Skin epidermis (tissue), 12 donors: ENCODE measurements around the gene GFOD2.

Experiments
- H3K27ac ChIP-seq, 21 experiments: fragments of 200-600 bp; sonication (generic) in 11 of 21; one replicate each; pipeline ENCODE4 v1.5.0; 2020; ENCODE audit warnings: mild to moderate bottlenecking in 3 of 21, inconsistent platforms in 2 of 21, moderate library complexity in 2 of 21
- H3K4me3 ChIP-seq, 7 experiments: fragments of 200-600 bp; sonication (generic) in 2 of 7; one replicate each; pipeline ENCODE4 v1.5.0; 2020; ENCODE audit warnings: inconsistent platforms in 2 of 7, mild to moderate bottlenecking in 2 of 7, moderate library complexity in 1 of 7

The GFOD2 gene

DNA sequence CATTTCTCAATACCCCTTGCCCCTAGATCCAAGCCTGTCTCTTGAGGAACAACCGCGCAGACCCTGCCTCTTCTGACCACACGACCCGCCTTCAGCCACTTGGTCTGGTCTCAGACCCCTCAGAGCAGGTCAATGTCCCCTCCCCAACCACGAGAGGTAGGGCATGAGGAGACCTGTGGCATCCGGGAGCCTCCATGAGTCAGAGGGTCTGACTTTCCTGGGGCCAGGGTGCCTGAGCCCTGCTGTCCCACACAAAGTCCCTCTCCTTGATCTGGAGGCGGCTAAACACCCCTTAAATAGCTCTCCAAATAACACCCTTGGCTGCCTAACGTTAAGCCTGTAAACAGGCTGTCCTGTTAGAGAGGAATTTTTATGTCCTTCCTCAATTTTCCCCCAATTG, 69.1 kb downstream of the GFOD2 start:
- no peak overlapping the region for H3K27ac ChIP-seq
- no peak overlapping the region for H3K4me3 ChIP-seq

DNA sequence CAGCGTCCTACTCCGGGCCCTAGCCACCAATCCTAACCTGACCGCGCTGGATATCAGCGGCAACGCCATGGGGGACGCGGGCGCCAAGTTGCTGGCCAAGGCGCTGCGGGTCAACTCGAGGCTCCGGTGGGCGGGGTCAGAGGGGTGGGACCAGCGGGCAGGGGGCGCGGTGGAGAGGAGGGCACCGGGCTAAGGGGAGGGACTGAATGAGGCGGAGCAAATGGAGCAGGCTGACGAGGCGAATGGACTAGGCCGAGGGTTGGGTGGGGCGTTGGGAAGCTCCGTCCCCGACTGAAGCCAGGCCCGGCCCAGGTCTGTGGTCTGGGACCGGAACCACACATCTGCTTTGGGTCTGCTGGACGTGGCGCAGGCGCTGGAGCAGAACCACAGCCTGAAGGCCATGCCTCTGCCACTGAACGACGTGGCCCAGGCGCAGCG, 69.6 kb downstream of the GFOD2 start:
- H3K27ac ChIP-seq: no peak overlapping the region
- H3K4me3 ChIP-seq: no peak overlapping the region

GRCh38 chr16:67648764-67649407, 70.2 kb downstream of the GFOD2 start:
- Histone ChIP-seq H3K27ac (no peak overlapping the region), H3K4me3 (no peak overlapping the region)

DNA sequence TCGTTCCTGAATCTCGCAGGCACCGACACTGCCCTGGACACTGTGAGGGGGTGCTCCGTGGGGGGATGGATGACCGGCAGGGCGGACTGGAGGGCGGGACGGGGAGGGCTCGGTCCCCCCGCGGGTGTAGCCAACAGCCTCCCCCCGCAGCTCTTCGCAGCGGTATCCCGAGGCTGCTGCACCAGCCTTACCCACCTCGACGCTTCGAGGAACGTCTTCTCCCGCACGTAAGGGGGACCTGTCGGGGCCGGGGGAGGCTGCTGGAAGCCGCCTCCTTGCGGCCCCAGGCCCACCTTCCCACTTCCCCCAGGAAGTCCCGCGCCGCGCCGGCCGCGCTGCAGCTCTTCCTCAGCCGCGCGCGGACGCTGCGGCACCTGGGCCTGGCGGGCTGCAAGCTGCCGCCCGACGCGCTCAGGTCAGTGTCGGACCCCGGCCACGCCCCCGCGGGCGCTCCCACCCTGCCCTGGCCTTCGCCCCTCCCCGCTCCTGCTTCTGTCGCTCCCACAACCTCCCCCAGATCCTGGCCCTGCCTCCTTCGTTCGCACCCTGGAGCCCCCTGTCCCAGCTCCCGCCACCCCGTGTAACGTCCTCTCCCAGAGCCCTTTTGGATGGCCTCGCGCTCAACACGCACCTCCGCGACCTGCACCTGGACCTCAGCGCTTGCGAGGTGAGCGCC, 70.9 kb downstream of the GFOD2 start:
- no peak overlapping the region for H3K27ac ChIP-seq
- H3K4me3 ChIP-seq: no peak overlapping the region

DNA sequence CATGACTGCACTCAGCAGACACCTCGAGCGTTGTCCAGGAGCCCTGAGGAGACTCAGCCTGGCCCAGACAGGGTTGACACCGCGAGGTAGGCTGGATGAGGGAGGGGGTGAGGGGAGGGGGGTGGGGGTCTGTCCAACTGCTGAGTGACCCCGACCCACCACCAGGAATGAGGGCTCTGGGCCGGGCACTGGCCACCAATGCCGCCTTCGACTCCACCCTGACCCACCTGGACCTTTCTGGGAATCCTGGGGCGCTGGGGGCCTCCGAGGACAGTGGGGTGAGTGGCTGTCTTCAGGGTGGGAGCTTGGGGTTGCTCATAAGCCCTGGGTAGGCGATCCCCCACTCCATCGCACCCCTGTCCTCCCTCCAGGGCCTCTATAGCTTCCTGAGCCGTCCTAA, 71.4 kb downstream of the GFOD2 start:
- Histone ChIP-seq H3K27ac (no peak overlapping the region), H3K4me3 (no peak overlapping the region)

DNA sequence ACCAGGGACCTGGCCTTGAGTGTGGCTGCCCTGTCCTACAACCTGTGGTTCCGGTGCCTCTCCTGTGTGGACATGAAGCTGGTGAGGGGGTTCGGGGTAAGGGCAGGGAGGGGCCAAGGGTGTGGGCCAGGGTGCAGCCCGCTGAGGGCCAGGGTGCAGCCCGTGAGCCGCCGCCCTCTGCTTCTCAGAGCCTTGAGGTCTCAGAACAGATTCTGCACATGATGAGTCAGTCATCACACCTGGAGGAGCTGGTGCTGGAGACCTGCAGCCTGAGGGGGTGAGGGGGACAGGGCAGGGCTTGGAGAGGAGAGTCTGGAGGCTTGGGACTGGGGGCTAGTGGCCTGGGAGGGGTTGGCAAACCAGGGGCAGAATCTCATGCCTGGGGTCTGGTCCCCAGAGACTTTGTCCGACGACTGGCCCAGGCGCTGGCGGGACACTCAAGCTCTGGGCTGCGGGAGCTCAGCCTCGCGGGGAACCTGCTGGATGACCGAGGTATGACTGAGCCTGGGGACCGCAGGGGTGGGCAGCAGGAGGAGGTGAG, 71.9 kb downstream of the GFOD2 start:
- no peak overlapping the region for H3K4me3 ChIP-seq

GRCh38 chr16:67645397-67646121, 73.6 kb downstream of the GFOD2 start:
- H3K27ac ChIP-seq: peak overlapping the region in 17 of 21 experiments; percentile 4 to 90 (median 66)
- H3K4me3 ChIP-seq: peak overlapping the region; percentile 29 to 45 (median 35)

More for the DNA sequence above, 71.9 kb downstream of the GFOD2 start:
- no peak overlapping the region for H3K27ac ChIP-seq

GRCh38 chr16:67644038-67644437, 75.1 kb downstream of the GFOD2 start:
- Histone ChIP-seq H3K27ac (no peak overlapping the region), H3K4me3 (no peak overlapping the region)

GRCh38 chr16:67641779-67642708, 77.1 kb downstream of the GFOD2 start:
- Histone ChIP-seq H3K4me3 (no peak overlapping the region), H3K27ac (no peak overlapping the region)

DNA sequence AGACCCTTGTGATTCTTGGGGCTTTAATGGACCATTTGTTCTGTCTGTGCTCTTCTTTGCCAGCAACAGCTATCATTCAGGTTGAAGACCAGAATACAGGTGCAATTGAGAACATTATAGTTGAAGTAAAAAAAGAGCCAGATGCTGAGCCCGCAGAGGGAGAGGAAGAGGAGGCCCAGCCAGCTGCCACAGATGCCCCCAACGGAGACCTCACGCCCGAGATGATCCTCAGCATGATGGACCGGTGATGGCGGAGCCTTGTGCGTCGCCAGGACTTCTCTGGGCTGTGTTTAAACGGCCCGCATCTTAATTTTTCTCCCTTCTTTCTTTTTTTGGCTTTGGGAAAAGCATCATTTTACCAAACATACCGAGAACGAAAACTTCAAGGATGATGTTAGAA, 81.5 kb downstream of the GFOD2 start:
- H3K27ac ChIP-seq: no peak overlapping the region
- no peak overlapping the region for H3K4me3 ChIP-seq

DNA sequence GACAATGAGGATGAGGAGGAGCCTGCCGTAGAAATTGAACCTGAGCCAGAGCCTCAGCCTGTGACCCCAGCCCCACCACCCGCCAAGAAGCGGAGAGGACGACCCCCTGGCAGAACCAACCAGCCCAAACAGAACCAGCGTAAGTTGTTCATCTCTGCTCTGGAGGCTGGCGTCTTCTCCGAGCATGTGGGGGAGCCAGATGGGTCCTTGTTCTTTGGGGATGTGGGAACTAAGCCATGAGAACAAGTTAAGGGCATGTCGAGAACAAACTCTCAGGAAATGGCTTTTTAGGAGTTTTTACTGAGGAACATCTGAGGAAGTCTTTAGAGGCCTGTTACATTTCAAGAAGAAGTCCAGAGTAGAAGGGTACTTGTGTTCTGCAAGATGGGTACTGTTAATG, 82.4 kb downstream of the GFOD2 start:
- H3K4me3 ChIP-seq: no peak overlapping the region
- no peak overlapping the region for H3K27ac ChIP-seq

DNA sequence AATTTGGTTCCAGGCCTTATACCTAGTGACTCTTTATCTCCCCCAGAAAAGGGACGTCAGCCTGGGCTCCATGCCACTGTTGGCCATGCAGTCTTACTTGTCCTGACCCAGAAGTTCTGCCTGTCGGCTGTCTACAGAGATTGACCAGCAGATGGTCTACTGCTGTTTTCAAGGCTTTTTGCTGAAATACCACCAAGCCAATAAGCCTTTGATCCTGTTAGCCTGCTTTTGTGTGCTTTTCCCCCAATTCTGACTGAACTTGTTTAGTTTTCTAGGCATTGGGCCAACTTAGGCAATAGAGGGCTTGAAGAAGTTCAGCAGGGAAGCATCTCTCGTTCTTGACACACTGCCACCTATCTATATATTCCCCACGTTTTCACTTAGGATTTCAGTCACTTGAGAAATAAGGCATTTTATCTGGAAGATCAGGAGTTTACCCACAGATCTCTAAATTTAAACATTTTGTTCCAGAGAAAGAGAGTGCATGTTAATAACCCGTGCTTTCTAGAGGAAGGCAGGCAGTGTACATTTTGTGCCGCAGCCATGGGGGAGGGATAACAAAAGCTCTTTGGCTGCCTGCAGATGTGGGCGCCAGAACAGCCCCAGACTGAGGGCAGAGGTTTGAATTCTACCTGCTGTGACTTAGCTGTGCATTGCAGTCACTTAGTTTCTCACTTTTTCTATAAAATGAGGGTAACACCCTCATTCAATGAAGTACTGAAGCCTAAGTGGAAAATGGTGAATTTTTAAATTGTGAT, 86.5 kb downstream of the GFOD2 start:
- H3K27ac ChIP-seq: no peak overlapping the region
- no peak overlapping the region for H3K4me3 ChIP-seq

DNA sequence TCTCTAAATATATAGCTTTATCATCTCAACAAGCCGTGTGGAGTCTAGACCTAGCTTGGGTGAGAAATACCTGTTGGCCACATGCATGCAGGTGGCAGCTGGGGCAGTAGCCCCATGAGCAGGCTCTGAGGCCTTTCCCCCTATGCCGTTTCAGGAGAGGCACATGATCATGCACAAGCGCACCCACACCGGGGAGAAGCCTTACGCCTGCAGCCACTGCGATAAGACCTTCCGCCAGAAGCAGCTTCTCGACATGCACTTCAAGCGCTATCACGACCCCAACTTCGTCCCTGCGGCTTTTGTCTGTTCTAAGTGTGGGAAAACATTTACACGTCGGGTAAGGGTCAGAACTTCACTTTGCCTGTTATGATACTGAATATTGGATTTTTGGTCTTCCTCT, 90.9 kb downstream of the GFOD2 start:
- no peak overlapping the region for H3K4me3 ChIP-seq
- no peak overlapping the region for H3K27ac ChIP-seq
